MCF 10A (cell line): ENCODE results near the gene OR4C45. TPM values are rescaled to one million over a fixed set of nuclear protein-coding genes. Genes with fewer than 3 reads are reported as not detected.

Experiments used
- BruUV-seq: library from RNA; stranded (reverse); fragments of 400-500 nt; replicated peaks from 2 replicates; lab custom pipeline; 2021; lab: Mats Ljungman, UMichigan
- CTCF ChIA-PET: fragments of 300-600 bp; sonication (Branson Sonifier 250); formaldehyde crosslinking; extraction: SDS; loops from one replicate; lab custom pipeline; 2021; ENCODE audit warnings: antibody characterized with exemption, inconsistent platforms; lab: Yijun Ruan, JAX
- POLR2A ChIA-PET: fragments of 300-600, 350-650 bp; sonication (Branson Sonifier 250); formaldehyde crosslinking; extraction: SDS; loops from one replicate; lab custom pipeline; 2020; ENCODE audit warnings: antibody characterized with exemption, inconsistent platforms; lab: Yijun Ruan, JAX
- DNase-seq: peaks from one replicate; pipeline ENCODE4 v3.0.0-alpha.2; 2018; ENCODE audit not compliant: unreplicated experiment
- H3K27ac Mint-ChIP-seq: one replicate; pipeline ENCODE4 v1.8.0; 2022; ENCODE audit warnings: mild to moderate bottlenecking, low read depth, mixed read lengths; ENCODE audit not compliant: unreplicated experiment
- H3K27me3 Mint-ChIP-seq: one replicate; pipeline ENCODE4 v1.8.0; 2022; ENCODE audit warnings: mixed read lengths; ENCODE audit not compliant: insufficient read depth, unreplicated experiment
- H3K36me3 Mint-ChIP-seq: one replicate; pipeline ENCODE4 v1.8.0; 2022; ENCODE audit warnings: mild to moderate bottlenecking, moderate library complexity, mixed read lengths; ENCODE audit not compliant: insufficient read depth, unreplicated experiment
- H3K4me1 Mint-ChIP-seq: one replicate; pipeline ENCODE4 v1.8.0; 2022; ENCODE audit warnings: mixed read lengths; ENCODE audit not compliant: insufficient read depth, unreplicated experiment
- H3K4me3 Mint-ChIP-seq: one replicate; pipeline ENCODE4 v1.8.0; 2022; ENCODE audit warnings: mild to moderate bottlenecking, moderate library complexity, mixed read lengths; ENCODE audit not compliant: unreplicated experiment
- H3K9me3 Mint-ChIP-seq: one replicate; pipeline ENCODE4 v1.8.0; 2022; ENCODE audit warnings: mixed read lengths; ENCODE audit not compliant: unreplicated experiment
- intact Hi-C: fragments of 100-400 bp; cut with micrococcal nuclease; formaldehyde crosslinking; loops from 2 replicates; pipeline ENCODE4 v1.14.1; 2022
- total RNA-seq: library from RNA; stranded (reverse); gene quantifications from 2 replicates; pipeline ENCODE4 v1.2.3, GENCODE V29; 2022
- TF ChIP-seq, protein P1 (sequence below): fragments of 200-600 bp; IDR thresholded peaks from one replicate; pipeline ENCODE4 v1.8.0; 2022; ENCODE audit warnings: antibody characterized with exemption, mild to moderate bottlenecking; ENCODE audit not compliant: unreplicated experiment

The OR4C45 gene
- total RNA-seq, 1 experiment from 2014 or later, result not detected

DNA sequence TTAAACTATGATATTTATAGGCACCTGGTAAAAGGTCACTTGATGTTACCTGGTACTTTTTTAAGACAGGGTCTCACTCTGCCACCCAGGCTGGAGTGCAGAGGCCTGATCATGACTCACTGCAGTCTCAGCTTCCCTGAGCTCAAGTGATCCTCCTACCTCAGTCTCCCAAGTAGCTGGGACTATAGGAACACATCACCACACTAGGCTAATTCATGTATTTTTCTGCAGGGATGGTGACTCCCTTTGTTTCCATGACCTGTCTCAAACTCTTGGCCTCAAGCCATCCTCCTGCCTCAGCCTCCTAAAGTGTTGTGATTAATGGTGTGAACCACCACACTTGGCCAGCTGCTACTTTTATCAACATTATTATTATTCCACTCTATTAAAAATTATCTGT lies 47.6 kb downstream of the OR4C45 start:
- Mint-ChIP-seq H3K27me3 (no peaks in the 10 kb centered on the region), H3K27ac (peak overlapping the region; percentile 91), H3K36me3 (peaks cover 12% of the 10 kb centered on the region), H3K9me3 (peaks cover 41% of the 10 kb centered on the region), H3K4me1 (peaks cover 25% of the 10 kb centered on the region), H3K4me3 (no peak overlapping the region)
- POLR2A ChIA-PET, result no interaction called here
- DNase-seq, result peak; percentile 33
- intact Hi-C loops, result no loop called here
- no TSS peak for BruUV-seq
- CTCF ChIA-PET, result interaction anchor here (1.1 kb wide), 1 partner anchor 18 kb away, joined by 4 read pairs; no protein-coding TSS in a partner anchor
- TF ChIP-seq, protein P1, sequence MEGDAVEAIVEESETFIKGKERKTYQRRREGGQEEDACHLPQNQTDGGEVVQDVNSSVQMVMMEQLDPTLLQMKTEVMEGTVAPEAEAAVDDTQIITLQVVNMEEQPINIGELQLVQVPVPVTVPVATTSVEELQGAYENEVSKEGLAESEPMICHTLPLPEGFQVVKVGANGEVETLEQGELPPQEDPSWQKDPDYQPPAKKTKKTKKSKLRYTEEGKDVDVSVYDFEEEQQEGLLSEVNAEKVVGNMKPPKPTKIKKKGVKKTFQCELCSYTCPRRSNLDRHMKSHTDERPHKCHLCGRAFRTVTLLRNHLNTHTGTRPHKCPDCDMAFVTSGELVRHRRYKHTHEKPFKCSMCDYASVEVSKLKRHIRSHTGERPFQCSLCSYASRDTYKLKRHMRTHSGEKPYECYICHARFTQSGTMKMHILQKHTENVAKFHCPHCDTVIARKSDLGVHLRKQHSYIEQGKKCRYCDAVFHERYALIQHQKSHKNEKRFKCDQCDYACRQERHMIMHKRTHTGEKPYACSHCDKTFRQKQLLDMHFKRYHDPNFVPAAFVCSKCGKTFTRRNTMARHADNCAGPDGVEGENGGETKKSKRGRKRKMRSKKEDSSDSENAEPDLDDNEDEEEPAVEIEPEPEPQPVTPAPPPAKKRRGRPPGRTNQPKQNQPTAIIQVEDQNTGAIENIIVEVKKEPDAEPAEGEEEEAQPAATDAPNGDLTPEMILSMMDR, result no peak

Other genes with a start within 250 kb of the OR4C45 start
- not detected in 2 replicates for gene OR4C13, start 80.5 kb upstream of the OR4C45 start, total RNA-seq
- not detected in 2 replicates for gene OR4C12, start 50.3 kb upstream of the OR4C45 start, total RNA-seq